SK-N-SH (cell line): Measurements from ENCODE around the gene EIF3F. TPM values are rescaled to one million over a fixed set of nuclear protein-coding genes. Genes with fewer than 3 reads are reported as not detected.

ENCODE experiments used
- CTCF ChIA-PET: fragments of 300-600, 350-600 bp; formaldehyde crosslinking; extraction: SDS; loops from one replicate; lab custom pipeline; 2021; lab: Yijun Ruan, JAX
- POLR2A ChIA-PET: fragments of 350-600 bp; sonication (Branson Sonifier 250); formaldehyde crosslinking; extraction: SDS; loops from one replicate; lab custom pipeline; 2020; ENCODE audit warnings: antibody characterized with exemption, inconsistent platforms; lab: Yijun Ruan, JAX
- DNase-seq: peaks from one replicate; pipeline ENCODE4 v3.0.0; 2012
- H2AFZ ChIP-seq: fragments of 200-600 bp; sonication (generic); 2 replicates; pipeline ENCODE4 v1.8.1; 2016; ENCODE audit warnings: antibody characterized with exemption, mild to moderate bottlenecking, low read depth
- H3F3A ChIP-seq: fragments of 200-600 bp; sonication (generic); replicated peaks from 2 replicates; pipeline ENCODE3; 2016; ENCODE audit warnings: antibody characterized with exemption, mild to moderate bottlenecking; ENCODE audit not compliant: insufficient read depth
- H3K27ac ChIP-seq, 2 experiments: fragments of 200-500 bp in 1 of 2; fragments of 200-600 bp in 1 of 2; sonication (Bioruptor generic) in 1 of 2; sonication (generic), shearing (Covaris generic) in 1 of 2; 2 replicates each; pipeline versions ENCODE4 v1.5.1 to v1.6.1; 2014 to 2016; ENCODE audit warnings: low read depth in 2 of 2, inconsistent platforms in 1 of 2, low read length in 1 of 2, mild to moderate bottlenecking in 1 of 2, mixed read lengths in 1 of 2
- H3K27me3 ChIP-seq: fragments of 200-600 bp; sonication (generic), shearing (Covaris generic); 2 replicates; pipeline ENCODE4 v1.6.1; 2016; ENCODE audit warnings: mixed run types; ENCODE audit not compliant: insufficient read depth
- H3K36me3 ChIP-seq, 2 experiments: fragments of 200-500 bp in 1 of 2; fragments of 200-600 bp in 1 of 2; sonication (Bioruptor generic) in 1 of 2; sonication (generic) in 1 of 2; replicated peaks in 1 of 2; 2 replicates each; pipeline versions ENCODE3 to v1.5.1; 2014 to 2016; ENCODE audit warnings: low read length in 1 of 2, mild to moderate bottlenecking in 1 of 2; ENCODE audit not compliant: insufficient read depth in 2 of 2, control insufficient read depth in 1 of 2
- H3K4me1 ChIP-seq, 2 experiments: fragments of 200-500 bp in 1 of 2; fragments of 200-600 bp in 1 of 2; sonication (Bioruptor generic) in 1 of 2; sonication (generic), shearing (Covaris generic) in 1 of 2; 2 replicates each; pipeline versions ENCODE4 v1.5.1 to v1.6.1; 2014 to 2016; ENCODE audit warnings: low read depth in 1 of 2, low read length in 1 of 2, mixed run types in 1 of 2; ENCODE audit not compliant: insufficient read depth in 2 of 2, control insufficient read depth in 1 of 2
- H3K4me2 ChIP-seq: fragments of 200-600 bp; sonication (generic), shearing (Covaris generic); 2 replicates; pipeline ENCODE4 v1.6.1; 2017; ENCODE audit warnings: mixed run types
- H3K4me3 ChIP-seq, 2 experiments: fragments of 200-500 bp in 1 of 2; fragments of 200-600 bp in 1 of 2; sonication (Bioruptor generic) in 1 of 2; sonication (generic), shearing (Covaris generic) in 1 of 2; 2 replicates each; pipeline versions ENCODE4 v1.5.1 to v1.8.1; 2014 to 2016; ENCODE audit warnings: low read depth in 2 of 2, inconsistent platforms in 1 of 2, low read length in 1 of 2, mild to moderate bottlenecking in 1 of 2, mixed read lengths in 1 of 2, moderate library complexity in 1 of 2
- H3K79me2 ChIP-seq: fragments of 200-600 bp; sonication (generic); 2 replicates; pipeline ENCODE4 v1.8.1; 2017; ENCODE audit warnings: mild to moderate bottlenecking; ENCODE audit not compliant: insufficient read depth
- H3K9ac ChIP-seq: fragments of 200-600 bp; sonication (generic); 2 replicates; pipeline ENCODE4 v1.6.1; 2017; ENCODE audit warnings: mixed run types
- H3K9me2 ChIP-seq: fragments of 200-600 bp; sonication (generic); 2 replicates; pipeline ENCODE4 v1.6.1; 2017; ENCODE audit warnings: mixed run types
- H3K9me3 ChIP-seq: fragments of 200-600 bp; sonication (generic); 2 replicates; pipeline ENCODE4 v1.6.1; 2017; ENCODE audit warnings: mixed run types, mild to moderate bottlenecking, moderate library complexity
- H4K20me1 ChIP-seq: fragments of 200-600 bp; sonication (generic); 2 replicates; pipeline ENCODE4 v1.6.1; 2017; ENCODE audit warnings: mild to moderate bottlenecking, mixed run types; ENCODE audit not compliant: insufficient read depth
- CHD2 ChIP-seq: fragments of 150-350 bp; IDR thresholded peaks from 2 replicates; pipeline ENCODE4 v1.6.1; 2018; ENCODE audit warnings: low read length; ENCODE audit not compliant: partially characterized antibody
- CTCF ChIP-seq: fragments of 200-600 bp; sonication (generic); IDR thresholded peaks from 2 replicates; pipeline ENCODE4 v1.6.1; 2017; ENCODE audit warnings: antibody characterized with exemption, mild to moderate bottlenecking, moderate library complexity
- EP300 ChIP-seq, 2 experiments: IDR thresholded peaks; 2 replicates each; pipeline versions ENCODE4 v1.4.0 to v1.6.1; 2012; ENCODE audit warnings: borderline replicate concordance in 1 of 2, low read depth in 1 of 2, low read length in 1 of 2
- EZH2phosphoT487 ChIP-seq: fragments of 200-600 bp; sonication (generic); IDR thresholded peaks from 2 replicates; pipeline ENCODE4 v1.6.1; 2017; ENCODE audit warnings: low read depth, mixed run types, mild to moderate bottlenecking, antibody characterized with exemption, moderate library complexity, borderline replicate concordance
- GATA2 ChIP-seq: sonication (generic); formaldehyde crosslinking; IDR thresholded peaks from 2 replicates; pipeline ENCODE4 v1.5.0; 2020; ENCODE audit warnings: mild to moderate bottlenecking, missing genetic modification reagents
- MEF2A ChIP-seq: IDR thresholded peaks from 2 replicates; pipeline ENCODE4 v1.4.0; 2012; ENCODE audit warnings: low read depth, borderline replicate concordance
- NFIC ChIP-seq: IDR thresholded peaks from 2 replicates; pipeline ENCODE4 v1.4.0; 2012; ENCODE audit warnings: borderline replicate concordance
- RCOR1 ChIP-seq: fragments of 150-350 bp; IDR thresholded peaks from 2 replicates; pipeline ENCODE4 v1.6.1; 2017; ENCODE audit warnings: antibody characterized with exemption, low read length
- SMC3 ChIP-seq: IDR thresholded peaks from 2 replicates; pipeline ENCODE4 v1.6.1; 2012; ENCODE audit warnings: low read depth, low read length, improper control_type of control experiment
- TCF12 ChIP-seq: IDR thresholded peaks from 2 replicates; pipeline ENCODE4 v1.4.0; 2012
- USF1 ChIP-seq: IDR thresholded peaks from 2 replicates; pipeline ENCODE4 v1.4.0; 2012; ENCODE audit warnings: low read depth, borderline replicate concordance
- WGBS: methylation state at CpG from one replicate; pipeline ENCODE4 v1.1.6; 2017; ENCODE audit warnings: low lambda C conversion rate; 5-methylcytosine and 5-hydroxymethylcytosine counted together
- polyA plus RNA-seq, 3 experiments: library from polyadenylated mRNA; depleted of rRNA; stranded (reverse); fragments of >200 nt; gene quantifications; 2 replicates each; pipeline ENCODE4 v1.2.3, GENCODE V29; 2012

The EIF3F gene
- polyA plus RNA-seq, 1 of the 3 experiments (the other 2 are of a cell fraction) = 341 TPM

- no peak for TF ChIP-seq CTCF
These were observed 46.0 kb upstream of the EIF3F start (continued) for GRCh38 chr11:7941146-7941545.

GRCh38 chr11:7941608-7942007 is 45.5 kb upstream of the EIF3F start, which contains the start of gene OR10A3:
Gene OR10A3 (minus strand): TSS chr11:7941708. CDS start chr11:7939520, 2,188 bp downstream.
- no peak within 1 kb of the TSS for H3K4me2 ChIP-seq
- WGBS = 2% methylated on average over 2 of the region's 2 CpGs
- TF ChIP-seq EP300 (IDR thresholded peaks at IDR 0.05; ENCODE audit: borderline replicate concordance in 1 of 2, low read depth in 1 of 2, low read length in 1 of 2) (no peak), RCOR1 (no peak), USF1 (no peak), CTCF (no peak), TCF12 (no peak), CHD2 (no peak), GATA2 (CRISPR knock-in tag) (no peak), MEF2A (no peak), SMC3 (no peak), EZH2phosphoT487 (no peak), NFIC (no peak)
- CTCF ChIA-PET = interaction anchor here (1.1 kb wide), 1 partner anchor 49 kb away, joined by 3 read pairs; no protein-coding TSS in a partner anchor
- POLR2A ChIA-PET = no interaction called here
- no peaks in the 10 kb centered on the region for H4K20me1 ChIP-seq
- H3K4me3 ChIP-seq = no peak within 1 kb of the TSS
- no peaks in the 10 kb centered on the region for H3K36me3 ChIP-seq
- no peak within 1 kb of the TSS for H3K27ac ChIP-seq
- H3K9me3 ChIP-seq = no peaks in the 10 kb centered on the region
- H3K9me2 ChIP-seq = no peaks in the 10 kb centered on the region
- no peak within 1 kb of the TSS for H2AFZ ChIP-seq
- no peaks in the 10 kb centered on the region; the same call in 1 of the 2 replicates for H3K27me3 ChIP-seq
- DNase-seq = no peak
- no peaks in the 10 kb centered on the region for H3K79me2 ChIP-seq
- no peak within 1 kb of the TSS for H3K9ac ChIP-seq
- H3F3A ChIP-seq = no peaks in the 10 kb centered on the region
- H3K4me1 ChIP-seq = no peaks in the 10 kb centered on the region
